ENCODE data around the gene OR11L1.

OR11L1 gene, protein sequence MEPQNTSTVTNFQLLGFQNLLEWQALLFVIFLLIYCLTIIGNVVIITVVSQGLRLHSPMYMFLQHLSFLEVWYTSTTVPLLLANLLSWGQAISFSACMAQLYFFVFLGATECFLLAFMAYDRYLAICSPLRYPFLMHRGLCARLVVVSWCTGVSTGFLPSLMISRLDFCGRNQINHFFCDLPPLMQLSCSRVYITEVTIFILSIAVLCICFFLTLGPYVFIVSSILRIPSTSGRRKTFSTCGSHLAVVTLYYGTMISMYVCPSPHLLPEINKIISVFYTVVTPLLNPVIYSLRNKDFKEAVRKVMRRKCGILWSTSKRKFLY

DNA sequence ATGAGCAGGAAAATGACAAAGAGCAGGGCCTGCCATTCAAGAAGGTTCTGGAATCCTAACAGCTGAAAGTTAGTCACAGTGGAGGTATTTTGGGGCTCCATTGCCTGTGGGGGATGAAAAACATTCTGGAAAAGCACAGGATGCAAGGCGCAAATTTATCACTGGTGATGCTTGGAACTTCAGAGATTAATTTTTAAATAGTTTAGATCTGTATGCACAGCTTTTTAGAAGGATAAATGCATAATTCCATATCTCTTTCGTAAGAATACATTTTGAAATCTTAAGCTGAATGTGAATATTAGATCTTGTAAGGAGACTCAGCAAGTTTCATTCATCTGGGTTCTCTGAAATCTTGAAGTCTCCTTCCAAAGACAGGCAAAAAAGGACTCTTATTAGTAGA is at the start of gene OR11L1:
Gene OR11L1, minus strand, starts transcription at position 101 of the 400 bp plus-strand sequence. Its CDS starts 0 bp downstream, at position 101.
- POLR2A ChIA-PET (ENCODE audit: low non-redundant PET): no interaction called here
- CTCF ChIA-PET: no interaction called here
- TF ChIP-seq, protein P1, sequence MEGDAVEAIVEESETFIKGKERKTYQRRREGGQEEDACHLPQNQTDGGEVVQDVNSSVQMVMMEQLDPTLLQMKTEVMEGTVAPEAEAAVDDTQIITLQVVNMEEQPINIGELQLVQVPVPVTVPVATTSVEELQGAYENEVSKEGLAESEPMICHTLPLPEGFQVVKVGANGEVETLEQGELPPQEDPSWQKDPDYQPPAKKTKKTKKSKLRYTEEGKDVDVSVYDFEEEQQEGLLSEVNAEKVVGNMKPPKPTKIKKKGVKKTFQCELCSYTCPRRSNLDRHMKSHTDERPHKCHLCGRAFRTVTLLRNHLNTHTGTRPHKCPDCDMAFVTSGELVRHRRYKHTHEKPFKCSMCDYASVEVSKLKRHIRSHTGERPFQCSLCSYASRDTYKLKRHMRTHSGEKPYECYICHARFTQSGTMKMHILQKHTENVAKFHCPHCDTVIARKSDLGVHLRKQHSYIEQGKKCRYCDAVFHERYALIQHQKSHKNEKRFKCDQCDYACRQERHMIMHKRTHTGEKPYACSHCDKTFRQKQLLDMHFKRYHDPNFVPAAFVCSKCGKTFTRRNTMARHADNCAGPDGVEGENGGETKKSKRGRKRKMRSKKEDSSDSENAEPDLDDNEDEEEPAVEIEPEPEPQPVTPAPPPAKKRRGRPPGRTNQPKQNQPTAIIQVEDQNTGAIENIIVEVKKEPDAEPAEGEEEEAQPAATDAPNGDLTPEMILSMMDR (conservative IDR thresholded peaks at IDR 0.05; ENCODE audit: low read depth): no peak
- DNase-seq (ENCODE audit: low spot score): no peak
- no peak within 1 kb of the TSS for H3K27ac ChIP-seq

DNA sequence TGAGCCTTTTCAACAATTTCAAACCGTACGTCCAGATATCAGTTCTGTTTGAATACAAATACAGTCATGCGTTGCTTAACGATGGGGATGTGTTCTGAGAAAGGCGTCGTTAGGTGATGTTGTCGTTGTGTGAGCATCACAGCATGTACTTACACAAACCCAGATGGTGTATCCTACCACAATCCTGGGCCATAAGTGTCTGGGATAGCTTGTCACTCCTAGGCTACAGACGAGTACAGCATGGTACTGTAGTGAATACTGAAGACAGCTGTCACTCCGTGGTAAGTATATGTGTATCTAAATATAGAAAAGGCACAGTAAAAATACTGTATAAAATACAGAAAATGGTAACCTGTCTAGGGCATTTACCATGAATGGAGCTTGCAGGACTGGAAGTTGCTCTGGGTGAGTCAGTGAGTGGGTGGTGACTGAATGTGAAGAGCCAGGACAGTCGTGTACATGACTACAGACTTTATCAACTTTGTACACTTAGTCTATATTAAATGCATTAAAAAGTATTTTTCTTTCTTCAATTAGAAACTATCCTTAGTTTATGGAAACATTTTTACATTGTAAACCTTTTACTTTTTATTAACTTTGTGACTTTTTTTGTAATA is 43.2 kb upstream of the OR11L1 start:
- ChIA-PET CTCF (no interaction called here), POLR2A (ENCODE audit: low non-redundant PET) (no interaction called here)
- no peak overlapping the region for H3K27ac ChIP-seq
- no peak for DNase-seq (ENCODE audit: low spot score)
- TF ChIP-seq, protein P1 (conservative IDR thresholded peaks at IDR 0.05; ENCODE audit: low read depth): no peak

DNA sequence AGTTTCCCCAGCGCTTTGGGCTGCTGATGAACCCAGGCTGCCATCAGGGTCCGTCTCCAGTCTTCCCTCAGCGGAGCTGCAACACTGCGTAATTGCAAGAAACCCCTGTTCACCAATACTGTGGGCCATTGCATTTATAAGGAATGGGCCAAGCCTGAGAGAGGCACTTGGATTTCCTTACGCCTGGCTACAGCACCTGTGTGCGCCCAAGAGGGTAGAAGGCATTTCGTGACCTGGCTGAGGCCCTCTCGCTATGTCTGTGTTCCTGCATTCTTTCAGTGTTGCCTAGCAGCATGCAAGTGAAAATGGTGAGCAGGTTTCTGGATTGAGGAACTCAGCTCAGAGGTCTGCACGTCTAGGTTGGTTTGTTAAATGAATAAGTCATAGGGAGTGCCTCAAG is 41.6 kb upstream of the OR11L1 start:
- POLR2A ChIA-PET (ENCODE audit: low non-redundant PET): no interaction called here
- CTCF ChIA-PET: no interaction called here
- TF ChIP-seq, protein P1 (conservative IDR thresholded peaks at IDR 0.05; ENCODE audit: low read depth): no peak

DNA sequence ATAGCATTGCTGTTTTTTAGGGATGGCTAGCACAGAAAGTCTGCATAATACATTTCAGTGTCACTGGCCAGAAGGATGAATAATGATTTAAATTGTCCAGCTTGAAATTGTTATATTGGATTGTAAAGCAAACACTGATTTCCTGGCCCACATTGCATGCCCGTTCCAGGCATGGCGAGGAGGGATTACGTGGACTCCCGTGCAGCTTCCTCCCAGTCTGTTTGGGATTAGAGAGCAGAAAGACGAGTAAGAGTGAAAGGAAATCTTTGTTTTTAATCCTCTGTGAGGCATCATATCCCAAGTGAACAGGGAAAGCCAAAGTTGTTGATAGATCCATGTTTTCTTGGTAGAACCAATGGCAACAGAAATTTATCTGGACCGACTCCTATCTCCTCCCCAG is 23.7 kb upstream of the OR11L1 start:
- no peak overlapping the region for H3K27ac ChIP-seq
- no peak for DNase-seq (ENCODE audit: low spot score)
- ChIA-PET POLR2A (ENCODE audit: low non-redundant PET) (no interaction called here), CTCF (no interaction called here)
- TF ChIP-seq, protein P1 (conservative IDR thresholded peaks at IDR 0.05; ENCODE audit: low read depth): no peak

More for the DNA sequence above, 41.6 kb upstream of the OR11L1 start:
- no peak for DNase-seq (ENCODE audit: low spot score)
- no peak overlapping the region for H3K27ac ChIP-seq

DNA sequence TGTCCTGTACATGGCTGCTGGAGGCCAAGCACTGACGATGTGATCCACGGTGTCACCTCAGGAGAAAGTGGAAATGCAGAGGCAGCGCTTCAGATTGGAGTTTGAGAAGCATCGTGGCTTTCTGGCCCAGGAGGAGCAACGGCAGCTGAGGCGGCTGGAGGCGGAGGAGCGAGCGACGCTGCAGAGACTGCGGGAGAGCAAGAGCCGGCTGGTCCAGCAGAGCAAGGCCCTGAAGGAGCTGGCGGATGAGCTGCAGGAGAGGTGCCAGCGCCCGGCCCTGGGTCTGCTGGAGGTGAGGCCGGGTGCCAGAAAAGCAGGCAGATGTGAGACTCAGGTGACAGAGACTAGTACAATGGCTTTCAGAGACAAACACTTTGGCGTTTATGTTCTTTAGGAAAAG is 22.9 kb upstream of the OR11L1 start:
- POLR2A ChIA-PET (ENCODE audit: low non-redundant PET): no interaction called here
- TF ChIP-seq, protein P1 (conservative IDR thresholded peaks at IDR 0.05; ENCODE audit: low read depth): no peak
- CTCF ChIA-PET: no interaction called here
- DNase-seq (ENCODE audit: low spot score): no peak
- H3K27ac ChIP-seq: no peak overlapping the region

DNA sequence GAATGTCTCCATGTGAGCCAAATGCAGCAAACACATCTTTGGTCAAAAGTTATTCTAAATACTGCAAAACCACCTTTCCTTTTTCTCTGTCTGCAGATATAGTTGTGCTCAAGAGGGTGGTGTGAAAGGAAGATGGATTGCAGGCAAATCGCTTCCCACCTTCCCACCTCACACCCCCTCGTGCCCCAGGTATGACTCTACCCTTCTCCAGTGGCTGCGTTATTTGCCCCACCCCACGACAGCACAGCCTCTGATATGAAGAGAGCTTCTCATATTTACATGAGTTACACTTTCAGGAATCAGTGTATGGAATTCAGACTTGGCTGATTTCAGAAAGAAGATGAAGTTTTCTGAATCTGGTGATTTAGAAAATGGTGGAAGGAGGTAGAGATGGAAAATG is 21.1 kb upstream of the OR11L1 start:
- ChIA-PET POLR2A (ENCODE audit: low non-redundant PET) (no interaction called here), CTCF (no interaction called here)
- no peak overlapping the region for H3K27ac ChIP-seq
- TF ChIP-seq, protein P1 (conservative IDR thresholded peaks at IDR 0.05; ENCODE audit: low read depth): no peak
- no peak for DNase-seq (ENCODE audit: low spot score)

All from RWPE1 (cell line).